GM21423 (cell line): ENCODE results near the gene NKG7.

Experiments used
- ATAC-seq: cut with Tn5 transposase; IDR thresholded peaks from one replicate; pipeline ENCODE4 v1.9.1; 2021; ENCODE audit warnings: mild to moderate bottlenecking, moderate library complexity; ENCODE audit not compliant: unreplicated experiment

Gene NKG7

DNA sequence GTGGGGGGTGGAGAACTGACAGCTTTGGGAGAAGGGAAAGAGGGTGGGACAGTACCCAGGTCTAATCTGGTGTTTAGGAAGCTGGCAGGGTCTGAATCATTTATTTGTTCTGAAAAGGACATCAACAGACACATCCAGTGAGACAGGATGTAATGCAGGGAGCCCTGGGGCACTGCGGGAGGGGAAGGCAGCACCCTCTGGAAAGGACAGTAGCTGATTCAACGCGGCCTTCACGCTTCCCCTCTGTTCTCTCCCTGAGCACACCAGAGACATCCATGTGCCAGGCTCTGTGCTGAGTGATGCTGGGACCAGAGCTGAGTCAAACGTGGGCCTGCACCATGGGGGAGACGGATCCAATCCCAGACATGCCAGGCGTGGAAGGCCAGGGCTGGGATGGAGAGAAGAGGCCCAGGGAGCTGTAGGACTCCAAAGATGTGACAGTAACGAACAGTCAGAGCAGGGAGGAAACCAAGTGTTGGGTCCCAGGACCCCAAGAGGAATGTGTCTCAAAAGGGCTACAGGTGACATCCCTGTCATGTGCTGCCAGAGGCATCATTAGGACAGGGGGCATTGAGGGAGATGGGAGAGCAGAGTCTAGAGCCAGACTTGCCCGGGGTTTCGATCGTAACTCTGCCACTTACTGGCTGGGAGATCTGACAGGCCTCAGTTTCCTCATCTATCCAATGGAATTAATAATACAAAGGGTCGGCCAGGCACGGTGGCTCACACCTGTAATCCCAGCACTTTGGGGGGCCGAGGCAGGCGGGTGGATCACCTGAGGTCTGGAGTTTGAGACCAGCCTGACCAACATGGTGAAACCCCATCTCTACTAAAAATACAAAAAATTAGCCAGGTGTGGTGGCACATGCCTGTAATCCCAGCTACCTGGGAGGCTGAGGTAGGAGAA lies 8.0 kb downstream of the NKG7 start:
- no peak for ATAC-seq

DNA sequence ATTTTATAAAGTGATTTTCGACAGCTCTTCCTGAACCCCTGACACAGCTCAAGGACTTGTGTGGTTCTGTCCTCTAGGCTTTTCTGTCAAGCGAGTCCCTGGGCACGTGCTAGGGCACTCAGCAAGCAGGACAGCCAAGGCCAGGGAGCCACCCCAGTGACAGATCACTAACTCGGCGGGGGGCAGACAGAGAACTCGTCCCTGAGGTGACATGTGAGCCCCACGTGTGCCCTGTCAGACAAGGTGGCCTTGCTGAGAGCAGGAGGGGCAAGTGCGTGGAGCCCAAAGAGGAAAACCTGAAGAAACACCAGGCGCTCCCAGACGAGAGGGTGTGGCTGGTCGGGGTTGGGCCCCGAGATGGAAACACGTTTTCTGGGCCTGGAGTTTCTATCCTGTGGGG lies 11.2 kb downstream of the NKG7 start:
- no peak for ATAC-seq

DNA sequence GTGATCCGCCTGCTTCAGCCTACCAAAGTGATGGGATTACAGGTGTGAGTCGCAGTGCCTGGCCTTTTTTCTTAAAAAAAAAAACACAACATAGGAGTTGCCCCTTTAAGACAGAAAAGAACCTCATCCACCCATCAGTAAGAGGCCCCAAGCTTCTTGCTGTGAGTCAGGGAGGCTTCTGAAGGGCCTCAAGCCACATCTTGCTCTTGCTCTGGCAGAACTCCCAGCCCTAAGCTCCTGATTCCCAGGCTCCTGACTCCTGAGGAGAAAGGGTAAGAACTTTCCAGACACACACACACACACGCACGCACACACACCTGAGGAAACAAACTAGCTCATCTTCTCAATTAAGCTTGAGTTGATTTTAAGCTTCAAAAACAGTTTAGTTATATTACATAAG lies 13.2 kb downstream of the NKG7 start:
- no peak for ATAC-seq

DNA sequence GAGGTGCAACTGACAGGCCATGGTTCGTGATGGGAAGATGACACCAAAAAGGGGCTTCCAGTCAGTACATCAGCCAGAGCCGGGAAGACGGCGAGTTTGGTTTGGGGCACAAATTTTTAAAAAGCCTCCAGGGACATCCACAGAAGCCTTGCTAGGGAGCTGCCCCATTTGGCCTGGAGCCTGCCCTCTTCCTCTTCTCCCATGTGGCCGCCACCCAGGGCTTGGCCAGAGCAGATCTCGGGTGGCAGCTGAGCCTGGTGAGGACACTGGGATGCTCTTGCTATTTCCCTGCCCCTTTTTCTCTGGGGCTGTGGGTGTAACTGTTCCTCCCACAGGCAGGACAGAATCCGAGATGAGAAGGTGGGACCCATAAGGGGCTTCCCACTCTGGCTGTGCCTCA lies 14.5 kb downstream of the NKG7 start:
- no peak for ATAC-seq

DNA sequence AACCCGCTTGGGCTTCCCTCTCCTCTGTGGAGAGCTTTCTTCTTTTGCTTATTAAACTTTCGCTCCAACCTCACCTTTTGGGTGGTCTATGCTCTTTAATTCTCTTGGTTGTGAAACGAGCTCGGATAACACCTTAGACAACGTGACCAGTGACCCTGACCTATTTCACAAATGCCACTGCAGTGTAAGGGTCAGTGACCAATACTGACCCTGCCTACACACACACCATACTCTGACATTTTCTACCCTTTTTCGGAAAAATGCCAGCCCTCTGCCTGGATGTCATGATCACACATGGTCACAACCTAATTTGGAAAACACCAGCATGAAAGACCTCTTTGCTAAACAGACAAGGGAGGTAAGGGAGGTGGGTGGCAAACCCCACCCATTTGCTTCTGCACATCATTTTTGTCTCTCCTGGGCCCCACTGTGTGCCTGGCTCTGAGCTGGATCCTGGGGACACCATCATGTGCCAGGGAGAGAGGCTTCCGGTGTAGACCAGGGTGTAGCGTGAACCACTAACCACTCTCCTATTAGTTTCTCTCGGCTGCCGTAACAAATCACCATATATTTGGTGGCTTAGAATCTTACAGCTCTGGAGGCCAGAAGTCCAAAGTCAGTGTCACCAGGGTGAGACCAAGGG lies 16.2 kb downstream of the NKG7 start:
- ATAC-seq, result no peak

DNA sequence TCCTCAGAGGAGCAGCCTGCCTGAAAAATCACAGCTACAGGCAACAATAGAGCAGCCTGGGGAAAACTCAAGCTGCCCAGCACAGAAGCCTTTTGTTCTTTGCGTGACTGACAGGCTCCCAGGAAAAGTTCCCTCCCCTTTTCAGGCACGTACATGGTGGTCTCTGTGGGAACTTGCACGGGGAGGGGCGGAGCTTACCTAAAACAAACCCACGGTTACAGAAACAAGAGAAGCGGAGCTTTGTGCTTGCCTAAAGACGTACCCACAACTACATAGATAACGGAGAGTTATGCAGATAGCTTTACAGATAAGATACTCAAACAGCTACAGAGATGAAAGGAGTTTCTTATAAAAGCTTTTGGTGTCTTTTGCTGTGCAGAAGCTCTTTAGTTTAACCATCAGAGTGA lies 17.7 kb downstream of the NKG7 start:
- ATAC-seq, result no peak

DNA sequence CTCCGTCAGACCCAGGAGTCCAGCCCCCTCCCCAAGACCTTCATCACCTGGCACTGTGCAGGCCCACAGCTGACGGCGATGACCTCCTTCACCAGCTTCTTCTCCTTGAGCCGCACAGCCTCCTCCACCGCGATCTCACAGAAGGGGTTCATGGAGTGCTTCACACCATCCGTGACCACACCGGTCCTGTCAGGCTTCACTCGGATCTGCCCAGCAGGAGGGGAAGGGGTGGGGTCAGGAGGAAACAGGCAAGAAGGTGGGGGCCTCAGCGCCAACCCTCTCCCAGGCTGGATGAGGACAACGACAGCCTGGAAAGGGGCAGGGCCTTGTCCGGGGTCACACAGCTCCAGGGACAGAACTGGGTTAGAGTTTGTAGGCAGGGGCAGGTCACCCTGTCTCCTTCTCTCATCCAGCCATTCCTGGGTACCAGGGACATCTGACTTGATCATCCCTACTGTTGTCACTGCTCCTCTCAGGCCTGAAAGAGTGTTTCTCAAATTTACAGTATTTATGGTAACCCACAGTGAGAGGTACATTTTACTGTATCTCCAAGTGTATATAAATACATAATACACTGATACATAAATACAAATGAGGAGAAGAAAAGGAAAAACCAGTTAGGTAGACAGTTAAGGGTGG lies 18.2 kb downstream of the NKG7 start:
- no peak for ATAC-seq

DNA sequence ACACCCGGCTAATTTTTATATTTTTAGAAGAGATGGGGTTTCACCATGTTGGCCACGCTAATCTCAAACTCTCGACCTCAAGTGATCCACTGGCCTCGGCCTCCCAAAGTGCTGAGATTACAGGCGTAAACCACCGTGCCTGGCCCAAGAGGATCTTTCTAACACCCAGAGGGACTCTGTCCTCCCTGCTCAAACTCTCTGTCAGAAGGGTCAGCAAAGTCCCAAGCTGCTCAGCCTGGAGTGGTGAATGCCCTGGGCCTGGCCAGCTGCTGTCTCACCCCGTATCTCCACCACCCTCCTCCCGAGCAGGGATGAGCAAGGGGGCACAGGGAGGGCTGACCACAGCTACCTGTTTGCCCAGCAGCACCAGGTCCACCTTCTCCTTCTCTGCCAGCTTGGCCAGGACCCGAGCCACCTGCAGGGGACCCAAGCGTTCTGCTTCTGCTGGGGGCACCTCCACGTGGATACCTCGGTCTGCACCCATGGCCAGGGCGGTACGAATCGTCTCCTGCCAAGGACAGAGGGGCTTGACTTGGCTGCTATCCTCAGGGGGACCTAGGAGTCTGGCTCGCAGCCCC lies 19.6 kb downstream of the NKG7 start:
- ATAC-seq, result no peak

DNA sequence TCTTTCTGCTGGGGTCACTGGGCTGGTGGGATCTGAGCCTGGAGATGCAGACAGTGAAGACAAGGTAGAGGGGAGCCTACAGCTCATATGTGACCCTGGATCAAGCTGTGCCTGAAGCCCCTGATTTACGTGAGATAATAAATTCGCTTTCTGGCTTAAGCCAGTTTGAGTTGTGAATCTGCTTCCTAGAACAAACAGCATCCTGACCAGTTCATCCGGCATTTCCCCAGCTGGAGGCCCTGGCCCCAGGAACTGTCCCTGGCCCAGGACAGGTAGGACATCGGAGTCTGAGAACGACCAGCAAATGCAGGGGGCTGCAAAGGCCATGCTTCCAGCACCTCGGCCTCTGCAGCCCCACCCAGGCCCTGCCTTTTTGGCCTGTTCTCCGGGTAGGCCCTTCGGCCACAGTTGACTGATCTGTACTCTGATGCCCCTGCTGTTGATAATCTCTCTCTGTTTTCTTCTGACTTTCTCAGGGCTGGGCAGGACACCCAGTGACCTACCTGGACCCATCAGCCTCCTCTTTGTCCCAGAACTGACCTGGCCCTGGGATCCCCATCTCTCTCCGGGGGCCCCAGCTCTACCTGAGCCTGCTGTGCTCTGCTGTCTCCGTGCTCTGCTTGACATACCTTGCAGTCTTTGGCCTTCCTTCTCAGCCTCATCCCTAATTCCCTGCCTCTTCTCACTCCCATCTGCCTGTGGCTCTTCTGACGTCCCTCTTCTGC lies 21.0 kb downstream of the NKG7 start:
- no peak for ATAC-seq

DNA sequence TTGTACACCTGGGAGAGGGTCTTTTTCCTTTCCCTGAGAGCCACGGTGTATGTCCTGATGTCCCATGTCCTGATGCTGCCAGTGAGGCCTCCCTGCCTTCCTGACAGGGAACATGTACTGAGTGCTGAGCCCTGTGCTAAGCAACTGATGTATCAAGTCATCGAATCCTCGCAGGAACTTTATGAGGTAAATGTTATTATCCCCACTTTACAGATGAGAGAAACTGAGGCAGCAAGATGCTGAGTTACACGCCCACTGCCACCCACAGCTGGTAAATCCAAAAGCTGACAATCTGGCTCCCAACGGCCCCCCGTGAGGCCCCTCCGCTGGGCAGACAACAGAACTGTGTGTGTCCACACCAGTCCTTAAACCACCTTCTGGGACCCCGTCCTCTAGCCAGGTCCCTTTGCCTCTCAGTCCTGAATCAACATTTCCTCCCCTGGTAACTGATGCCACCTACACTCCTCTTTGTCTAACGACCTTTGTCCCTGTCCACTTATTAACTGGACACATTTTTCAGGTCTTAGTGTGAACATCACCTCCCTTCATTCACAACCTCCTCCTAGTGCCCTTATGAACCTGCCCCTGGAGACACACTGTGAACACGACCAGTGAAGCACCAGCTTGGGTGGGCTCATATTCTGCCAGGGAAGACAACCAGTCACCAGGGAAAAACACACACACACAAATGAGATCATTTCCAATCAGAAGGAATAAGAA lies 25.1 kb downstream of the NKG7 start:
- ATAC-seq, result no peak

DNA sequence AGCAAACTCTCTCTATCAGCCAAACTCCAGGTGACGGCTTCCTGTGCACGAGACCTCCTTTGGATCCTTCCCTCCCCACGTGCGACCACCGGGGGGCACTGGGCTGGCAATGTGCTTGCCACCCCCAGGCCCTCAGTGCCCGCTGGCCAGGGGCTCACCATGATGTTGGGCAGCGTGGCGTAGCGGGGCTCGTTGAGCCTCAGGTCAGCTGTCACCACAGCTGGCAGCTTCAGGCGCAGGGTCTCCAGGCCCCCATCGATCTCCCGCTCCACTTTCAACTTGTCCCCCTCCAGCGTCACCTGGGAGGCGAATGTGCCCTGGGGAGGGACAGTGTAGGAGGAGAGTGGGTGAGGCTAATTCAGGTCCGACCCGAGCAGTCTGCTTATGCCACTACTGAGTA lies 25.7 kb downstream of the NKG7 start:
- no peak for ATAC-seq

DNA sequence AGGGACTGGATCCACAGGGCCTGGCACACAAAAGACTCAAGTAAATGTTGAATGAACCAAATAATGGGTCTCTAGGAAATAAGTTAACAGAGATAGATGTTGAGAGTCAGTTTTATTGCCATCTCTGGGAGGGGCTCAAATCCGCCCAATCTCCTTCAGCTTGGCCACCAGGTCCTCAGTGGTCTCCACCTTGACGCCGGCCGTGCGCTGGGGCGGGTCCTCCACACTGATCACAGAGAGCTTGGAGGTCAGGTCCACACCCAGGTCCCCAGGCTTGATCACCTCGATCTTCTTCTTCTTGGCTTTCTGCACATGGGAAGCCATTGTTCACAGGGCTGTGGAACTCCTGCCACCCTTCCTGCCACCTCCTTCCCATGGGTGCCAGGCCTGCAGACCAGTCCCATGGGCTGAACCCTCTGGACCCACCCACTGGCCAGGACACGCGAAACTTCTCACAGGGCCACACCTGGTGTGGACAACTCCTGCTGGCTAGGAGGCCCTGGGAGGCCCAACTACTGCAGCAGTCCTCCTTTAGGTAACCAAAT lies 27.3 kb downstream of the NKG7 start:
- no peak for ATAC-seq

DNA sequence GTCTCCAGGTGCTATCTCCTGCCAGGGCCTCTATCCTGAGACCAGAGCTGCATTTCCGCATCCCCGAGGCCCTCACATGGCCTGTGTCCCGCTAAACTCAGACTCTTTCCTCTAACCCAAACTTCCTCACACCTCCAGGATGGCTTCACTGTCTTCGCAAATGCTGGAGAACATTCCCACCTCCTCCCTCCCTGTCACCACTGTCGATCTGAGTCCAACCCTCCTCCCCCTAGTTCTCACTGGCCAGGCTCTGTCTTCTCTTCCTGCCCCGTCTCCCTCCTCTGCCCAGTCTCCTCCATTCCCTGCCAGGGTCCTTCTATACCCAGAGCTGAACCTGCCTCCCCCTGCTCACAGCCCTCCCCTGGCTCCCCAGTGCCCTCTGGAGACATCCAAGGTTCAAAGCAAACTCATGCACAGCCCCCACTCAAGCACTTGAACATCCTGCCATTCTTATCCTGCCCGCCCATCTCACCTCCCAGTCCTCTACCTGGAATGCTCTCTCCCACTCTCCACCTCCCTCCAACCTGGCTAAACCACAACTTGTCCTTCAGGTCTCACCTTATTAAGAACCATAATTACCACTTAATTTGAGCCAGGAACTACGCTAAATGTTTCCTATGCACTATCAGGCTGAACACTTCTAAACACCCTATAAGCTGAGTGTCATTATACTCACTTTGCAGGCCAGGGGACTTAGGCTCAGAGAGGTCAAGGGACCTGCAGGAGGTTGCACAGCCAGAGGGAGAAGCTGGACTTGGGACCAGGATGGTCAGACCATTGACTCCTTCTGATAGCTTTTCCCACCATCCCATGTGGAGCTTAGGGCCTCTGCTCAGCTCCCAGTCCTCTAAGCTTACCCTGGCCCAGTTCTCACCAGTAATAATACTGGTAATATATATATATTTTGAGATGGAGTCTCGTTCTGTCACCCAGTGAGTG lies 29.6 kb downstream of the NKG7 start:
- no peak for ATAC-seq

DNA sequence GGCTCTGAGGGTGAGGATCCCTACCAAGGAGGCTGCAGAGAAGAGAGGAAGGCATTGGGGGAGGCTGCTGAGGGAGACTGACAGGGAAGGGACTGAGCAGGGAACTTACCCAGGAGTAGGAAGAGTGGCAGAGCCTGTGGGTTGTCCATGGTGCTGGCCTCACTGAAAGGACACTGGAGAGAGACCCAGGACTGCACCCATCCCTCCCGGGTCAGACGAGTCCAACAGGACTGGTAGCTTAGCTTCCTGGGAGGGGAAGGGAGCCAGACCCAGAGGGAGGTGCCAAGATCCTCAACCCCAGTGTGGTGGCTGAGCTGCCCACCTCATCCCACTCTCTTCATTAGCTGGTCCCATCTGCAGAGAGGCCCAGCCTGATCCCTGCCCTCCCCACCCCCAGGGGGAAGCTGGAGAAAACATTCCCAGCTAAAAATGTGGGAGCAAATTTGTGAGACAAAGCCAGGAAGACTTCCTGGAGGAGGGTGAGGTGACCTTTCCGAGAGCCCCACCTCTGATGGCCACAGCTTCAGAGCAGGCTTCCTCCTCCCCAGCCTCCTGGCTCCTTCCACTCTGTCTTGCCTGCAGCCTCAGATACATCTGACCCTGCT lies 30.4 kb downstream of the NKG7 start, which contains the start of gene VSIG10L:
Gene VSIG10L, minus strand, starts transcription at position 164 of the 605 bp plus-strand sequence. Its CDS starts 15 bp downstream, at position 149.
- ATAC-seq, result no peak

DNA sequence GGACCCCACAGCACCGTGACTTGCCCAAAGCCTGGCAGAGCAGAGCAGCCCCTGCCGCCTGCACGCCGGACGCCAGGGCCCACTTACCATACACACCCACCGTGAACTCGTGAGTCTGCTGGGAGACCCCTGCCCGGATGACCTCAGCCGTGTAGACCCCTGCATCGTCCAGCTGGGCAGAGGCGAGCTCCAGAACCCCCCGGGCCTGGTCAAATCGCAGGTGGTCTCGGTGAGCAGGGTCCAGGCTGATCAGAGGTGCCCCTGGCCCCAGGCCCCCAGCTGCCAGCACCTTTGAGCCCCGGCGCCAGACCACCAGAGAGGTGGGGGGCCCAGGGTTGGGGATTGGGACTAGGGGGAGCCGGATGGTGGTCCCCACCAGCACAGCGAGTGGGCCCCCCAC lies 31.4 kb downstream of the NKG7 start:
- no peak for ATAC-seq

DNA sequence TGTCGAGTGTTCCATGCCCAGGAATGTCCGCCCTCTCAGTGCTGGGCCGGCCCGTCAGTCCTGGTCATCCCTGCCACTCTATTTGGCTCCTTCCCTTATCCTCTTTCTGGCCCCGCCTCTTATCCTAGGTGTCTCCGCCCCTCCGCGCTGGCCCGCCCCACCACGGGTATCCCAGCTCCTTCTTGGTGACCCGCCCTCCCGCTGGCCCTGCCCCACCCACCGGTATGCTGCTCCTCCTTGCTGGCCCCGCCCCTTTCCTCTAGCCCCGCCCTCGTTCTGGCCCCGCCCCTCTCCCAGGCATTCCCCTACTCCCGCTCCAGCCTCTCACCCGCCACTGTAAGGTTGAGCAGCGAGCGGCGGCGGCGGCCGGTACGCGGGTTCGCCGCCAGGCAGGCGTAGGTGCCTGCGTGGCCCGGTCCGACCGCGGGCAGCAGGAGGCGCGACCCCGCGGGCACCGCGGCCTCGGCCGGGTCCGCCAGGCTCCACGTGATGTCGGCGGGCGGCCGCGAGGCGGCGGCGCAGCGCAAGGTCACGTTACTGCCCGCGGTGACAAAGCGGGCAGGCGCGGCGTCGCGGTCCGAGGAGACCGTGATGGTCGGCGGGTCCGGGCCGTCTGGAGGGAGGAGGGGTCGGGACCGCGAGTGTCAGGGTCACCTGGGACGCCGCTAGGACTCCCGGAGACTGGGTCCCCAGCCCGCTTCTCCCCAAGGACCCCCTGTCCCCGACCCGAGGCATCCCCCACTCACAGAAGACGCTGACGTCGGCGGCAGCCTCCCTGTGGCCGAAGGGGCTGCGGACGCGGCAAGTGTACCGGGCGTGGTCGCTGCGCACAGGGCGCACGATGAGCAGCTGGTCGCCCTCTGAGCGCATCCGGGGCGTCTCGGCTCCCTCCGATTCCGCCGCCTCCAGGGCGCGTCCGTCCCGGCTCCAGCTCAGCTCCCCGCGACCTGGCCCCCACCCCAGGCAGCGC lies 32.5 kb downstream of the NKG7 start:
- ATAC-seq, result peak; percentile 49

DNA sequence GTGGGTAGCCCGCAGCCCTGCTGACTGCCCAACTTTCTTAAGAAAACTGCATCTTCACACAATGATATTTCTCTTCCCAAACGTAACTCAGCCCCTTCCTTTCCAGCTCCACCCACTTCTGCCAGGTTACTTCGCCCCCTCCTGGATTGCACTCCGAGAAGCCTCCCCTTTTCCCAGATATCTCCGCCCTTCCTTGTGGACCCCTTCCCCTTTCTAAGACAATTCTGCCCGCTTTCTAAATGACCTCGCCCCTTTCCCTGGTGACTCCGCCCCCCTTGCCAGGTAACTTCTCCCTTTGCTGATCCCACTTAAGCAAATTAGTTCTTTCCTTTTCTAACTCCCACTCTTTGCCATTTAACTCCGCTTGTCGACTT lies 33.2 kb downstream of the NKG7 start:
- no peak for ATAC-seq
